Measurements from ENCODE around the gene NKTR. TPM values are rescaled to one million over a fixed set of nuclear protein-coding genes. Genes with fewer than 3 reads are reported as not detected.

Gene NKTR
- polyA plus RNA-seq, 1 of the 3 experiments (the other 2 are of a cell fraction): 19.2 TPM

- TF ChIP-seq REST (IDR thresholded peaks at IDR 0.05; ENCODE audit: low read depth, low read length) (no peak), POLR2AphosphoS5 (IDR thresholded peaks at IDR 0.05; ENCODE audit: low read depth, low read length) (no peak), NRF1 (IDR thresholded peaks at IDR 0.05; ENCODE audit: low read depth, low read length) (no peak), FOXM1 (IDR thresholded peaks at IDR 0.05; ENCODE audit: low read depth) (no peak), TAF1 (IDR thresholded peaks at IDR 0.05; ENCODE audit: borderline replicate concordance, low read depth, low read length) (no peak)
These were observed 66.6 kb downstream of the NKTR start (continued) for GRCh38 chr3:42667096-42667522.

- TF ChIP-seq CHD2 (IDR thresholded peaks at IDR 0.05; ENCODE audit: low read length, partially characterized antibody) (no peak), PBX3 (IDR thresholded peaks at IDR 0.05) (0 out of 2 replicates have a peak, but pooled peaks have one; percentile 4), POLR2AphosphoS5 (IDR thresholded peaks at IDR 0.05; ENCODE audit: low read depth, low read length) (0 out of 2 replicates have a peak, but pooled peaks have one; percentile 9)
- ChIA-PET POLR2A (no interaction called here), CTCF (interaction anchor here (1.0 kb wide), 1 partner anchor 119 kb away, joined by 3 read pairs; no protein-coding TSS in a partner anchor)
- Histone ChIP-seq H3K79me2 (ENCODE audit: insufficient read depth) (no peaks in the 10 kb centered on the region), H3F3A (replicated peaks; ENCODE audit: insufficient read depth) (no peaks in the 10 kb centered on the region), H3K36me3 (replicated peaks in 1 of 2; ENCODE audit: control insufficient read depth in 1 of 2, insufficient read depth in 2 of 2, low read length in 1 of 2) (peaks cover 0 to 4% of the 10 kb centered on the region in 2 experiments), H3K27me3 (ENCODE audit: insufficient read depth) (no peaks in the 10 kb centered on the region), H2AFZ (ENCODE audit: low read depth) (no peak overlapping the region), H3K9me2 (no peaks in the 10 kb centered on the region), H3K9me3 (no peaks in the 10 kb centered on the region), H3K4me3 (ENCODE audit: low read depth in 2 of 2, low read length in 1 of 2) (no peak overlapping the region), H3K9ac (no peak overlapping the region), H3K4me1 (ENCODE audit: control insufficient read depth in 1 of 2, insufficient read depth in 2 of 2, low read depth in 1 of 2, low read length in 1 of 2) (peaks cover 0 to 14% of the 10 kb centered on the region in 2 experiments; a peak in 1 of 4 replicates), H3K4me2 (no peak overlapping the region), H4K20me1 (ENCODE audit: insufficient read depth) (no peaks in the 10 kb centered on the region), H3K27ac (ENCODE audit: low read depth in 2 of 2, low read length in 1 of 2) (no peak overlapping the region)
- WGBS (ENCODE audit: low lambda C conversion rate): 39% methylated on average over 7 of the region's 8 CpGs
- peak; percentile 32 for DNase-seq
These were observed 67.3 kb downstream of the NKTR start for GRCh38 chr3:42667523-42668412.

- peaks cover 0 to 14% of the 10 kb centered on the region in 2 experiments; a peak in 1 of 4 replicates for H3K4me1 ChIP-seq (ENCODE audit: control insufficient read depth in 1 of 2, insufficient read depth in 2 of 2, low read depth in 1 of 2, low read length in 1 of 2)
- no peak for DNase-seq
- H3K27ac ChIP-seq (ENCODE audit: low read depth in 2 of 2, low read length in 1 of 2): no peak overlapping the region
- TF ChIP-seq, protein P1, sequence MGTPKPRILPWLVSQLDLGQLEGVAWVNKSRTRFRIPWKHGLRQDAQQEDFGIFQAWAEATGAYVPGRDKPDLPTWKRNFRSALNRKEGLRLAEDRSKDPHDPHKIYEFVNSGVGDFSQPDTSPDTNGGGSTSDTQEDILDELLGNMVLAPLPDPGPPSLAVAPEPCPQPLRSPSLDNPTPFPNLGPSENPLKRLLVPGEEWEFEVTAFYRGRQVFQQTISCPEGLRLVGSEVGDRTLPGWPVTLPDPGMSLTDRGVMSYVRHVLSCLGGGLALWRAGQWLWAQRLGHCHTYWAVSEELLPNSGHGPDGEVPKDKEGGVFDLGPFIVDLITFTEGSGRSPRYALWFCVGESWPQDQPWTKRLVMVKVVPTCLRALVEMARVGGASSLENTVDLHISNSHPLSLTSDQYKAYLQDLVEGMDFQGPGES (IDR thresholded peaks at IDR 0.05; ENCODE audit: low read depth, low read length): no peak
- TF ChIP-seq SIN3A (IDR thresholded peaks at IDR 0.05; ENCODE audit: borderline replicate concordance, low read depth, low read length): no peak
- 92% methylated on average over 1 of the region's 2 CpGs for WGBS (ENCODE audit: low lambda C conversion rate)
- H3K9me3 ChIP-seq: no peaks in the 10 kb centered on the region
- H3K79me2 ChIP-seq (ENCODE audit: insufficient read depth): no peaks in the 10 kb centered on the region
- H3F3A ChIP-seq (replicated peaks; ENCODE audit: insufficient read depth): no peaks in the 10 kb centered on the region
- H3K9me2 ChIP-seq: no peaks in the 10 kb centered on the region
- no peak overlapping the region for H3K9ac ChIP-seq
- CTCF ChIA-PET: interaction anchor here (1.0 kb wide), 1 partner anchor 120 kb away, joined by 3 read pairs; no protein-coding TSS in a partner anchor
- H3K4me3 ChIP-seq (ENCODE audit: low read depth in 2 of 2, low read length in 1 of 2): no peak overlapping the region
- POLR2A ChIA-PET: no interaction called here
- no peaks in the 10 kb centered on the region for H3K36me3 ChIP-seq (replicated peaks in 1 of 2; ENCODE audit: control insufficient read depth in 1 of 2, insufficient read depth in 2 of 2, low read length in 1 of 2)
- H3K27me3 ChIP-seq (ENCODE audit: insufficient read depth): no peaks in the 10 kb centered on the region
- no peak overlapping the region for H2AFZ ChIP-seq (ENCODE audit: low read depth)
- H3K4me2 ChIP-seq: no peak overlapping the region
- no peaks in the 10 kb centered on the region for H4K20me1 ChIP-seq (ENCODE audit: insufficient read depth)
These were observed 67.9 kb downstream of the NKTR start for GRCh38 chr3:42668413-42668760.
